Mammary epithelial cell (primary cell): Measurements from ENCODE around the gene SERPINA6.

Experiments used
- EZH2 ChIP-seq: IDR thresholded peaks from 2 replicates; pipeline ENCODE4 v1.6.1; 2012; ENCODE audit warnings: low read length, inconsistent platforms, borderline replicate concordance
- TF ChIP-seq, protein P1 (sequence below), 2 donors: IDR thresholded peaks in 1 of 2; conservative IDR thresholded peaks in 1 of 2; 2 replicates each; pipeline ENCODE4 v1.5.1; 2011 to 2012; ENCODE audit warnings: inconsistent platforms in 2 of 2, low read length in 2 of 2, mild to moderate bottlenecking in 2 of 2, control low read depth in 1 of 2, low read depth in 1 of 2; ENCODE audit not compliant: insufficient read depth in 1 of 2; ENCODE audit errors: extremely low read depth in 1 of 2

DNA sequence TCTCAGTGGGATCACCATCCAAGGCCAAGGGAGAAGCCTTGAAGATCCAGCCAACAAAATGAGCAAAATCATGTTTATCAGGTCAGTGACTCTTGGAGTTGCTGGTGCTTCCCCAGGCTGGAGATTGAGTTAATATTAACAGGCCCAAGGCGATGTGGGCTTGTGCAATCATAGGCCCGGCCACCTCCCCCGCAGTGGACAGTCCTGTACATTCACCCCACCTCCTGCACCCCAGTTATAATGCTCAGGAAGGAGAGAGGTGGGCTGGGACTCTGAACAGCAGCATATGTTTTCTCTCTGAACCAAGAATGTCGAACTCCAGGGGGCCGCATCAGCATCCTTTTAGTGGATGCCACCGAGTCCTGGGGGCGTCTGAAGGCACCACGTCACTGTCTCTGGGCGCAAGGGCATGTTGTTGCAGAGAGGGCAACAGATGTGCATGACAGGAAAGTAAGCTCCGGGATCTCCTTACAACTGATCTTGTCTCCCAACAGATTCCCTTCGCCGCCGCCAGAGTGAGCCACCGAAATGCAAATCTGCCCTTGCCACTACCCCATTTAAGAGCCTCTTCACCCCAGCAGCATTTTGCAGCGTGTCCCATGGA, 32.2 kb upstream of the SERPINA6 start:
- TF ChIP-seq, protein P1, sequence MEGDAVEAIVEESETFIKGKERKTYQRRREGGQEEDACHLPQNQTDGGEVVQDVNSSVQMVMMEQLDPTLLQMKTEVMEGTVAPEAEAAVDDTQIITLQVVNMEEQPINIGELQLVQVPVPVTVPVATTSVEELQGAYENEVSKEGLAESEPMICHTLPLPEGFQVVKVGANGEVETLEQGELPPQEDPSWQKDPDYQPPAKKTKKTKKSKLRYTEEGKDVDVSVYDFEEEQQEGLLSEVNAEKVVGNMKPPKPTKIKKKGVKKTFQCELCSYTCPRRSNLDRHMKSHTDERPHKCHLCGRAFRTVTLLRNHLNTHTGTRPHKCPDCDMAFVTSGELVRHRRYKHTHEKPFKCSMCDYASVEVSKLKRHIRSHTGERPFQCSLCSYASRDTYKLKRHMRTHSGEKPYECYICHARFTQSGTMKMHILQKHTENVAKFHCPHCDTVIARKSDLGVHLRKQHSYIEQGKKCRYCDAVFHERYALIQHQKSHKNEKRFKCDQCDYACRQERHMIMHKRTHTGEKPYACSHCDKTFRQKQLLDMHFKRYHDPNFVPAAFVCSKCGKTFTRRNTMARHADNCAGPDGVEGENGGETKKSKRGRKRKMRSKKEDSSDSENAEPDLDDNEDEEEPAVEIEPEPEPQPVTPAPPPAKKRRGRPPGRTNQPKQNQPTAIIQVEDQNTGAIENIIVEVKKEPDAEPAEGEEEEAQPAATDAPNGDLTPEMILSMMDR (conservative IDR thresholded peaks at IDR 0.05 in 1 of 2, IDR thresholded peaks at IDR 0.05 in 1 of 2; ENCODE audit: extremely low read depth in 1 of 2, insufficient read depth in 1 of 2, low read depth in 1 of 2, low read length in 2 of 2): peak; percentile 47 to 79
- no peak for TF ChIP-seq EZH2
